Stimulated activated CD4-positive, alpha-beta T cell treated with anti-CD3 and anti-CD28 coated beads, Interleukin-15, amount 100 ng/mL, for 48 hours (primary cell): ENCODE results near the gene C1RL.

Experiments used
- DNase-seq, 2 donors: peaks; one replicate each; pipeline ENCODE4 v3.0.0-alpha.2; 2020; ENCODE audit warnings: low read depth in 2 of 2

Gene C1RL, protein sequence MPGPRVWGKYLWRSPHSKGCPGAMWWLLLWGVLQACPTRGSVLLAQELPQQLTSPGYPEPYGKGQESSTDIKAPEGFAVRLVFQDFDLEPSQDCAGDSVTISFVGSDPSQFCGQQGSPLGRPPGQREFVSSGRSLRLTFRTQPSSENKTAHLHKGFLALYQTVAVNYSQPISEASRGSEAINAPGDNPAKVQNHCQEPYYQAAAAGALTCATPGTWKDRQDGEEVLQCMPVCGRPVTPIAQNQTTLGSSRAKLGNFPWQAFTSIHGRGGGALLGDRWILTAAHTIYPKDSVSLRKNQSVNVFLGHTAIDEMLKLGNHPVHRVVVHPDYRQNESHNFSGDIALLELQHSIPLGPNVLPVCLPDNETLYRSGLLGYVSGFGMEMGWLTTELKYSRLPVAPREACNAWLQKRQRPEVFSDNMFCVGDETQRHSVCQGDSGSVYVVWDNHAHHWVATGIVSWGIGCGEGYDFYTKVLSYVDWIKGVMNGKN

DNA sequence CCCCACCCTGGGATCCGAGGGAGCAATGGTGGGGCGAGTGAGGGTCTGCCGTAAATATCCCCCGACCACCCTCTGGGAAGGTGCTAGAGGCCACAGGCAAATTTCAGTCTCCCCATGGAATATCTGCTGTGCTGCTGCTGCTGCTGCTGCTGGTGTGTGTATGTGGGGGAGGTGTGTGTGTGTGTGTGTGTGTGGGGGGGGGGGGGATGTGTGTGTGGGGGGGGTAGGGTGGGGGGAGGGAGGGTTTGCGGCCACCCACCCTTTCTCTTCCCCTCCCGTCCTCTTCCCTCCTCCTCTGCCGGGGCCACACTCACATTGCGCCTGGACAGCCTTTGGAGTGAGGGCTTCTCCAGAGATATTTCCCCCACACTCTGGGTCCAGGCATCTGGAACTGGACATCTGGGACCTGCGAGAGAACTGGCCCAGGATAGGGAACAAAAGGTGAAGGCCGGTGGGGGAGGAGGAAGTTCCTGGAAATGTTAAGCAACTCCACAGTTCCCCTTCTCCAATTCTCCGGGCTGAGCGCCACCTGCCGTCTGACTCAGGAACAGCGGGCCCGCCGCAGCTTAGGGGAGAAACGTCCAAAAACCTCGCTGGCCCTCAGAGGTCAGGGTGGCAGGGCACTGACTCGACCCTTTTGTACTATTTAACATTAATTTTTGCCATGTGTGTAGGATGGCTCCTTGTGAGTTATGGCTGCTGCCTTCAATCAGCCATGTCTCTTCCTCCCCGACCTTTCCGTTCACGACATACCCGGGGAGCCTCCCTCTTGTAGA lies at the start of gene C1RL:
TSS of gene C1RL (minus strand) at position 419 of the 776 bp plus-strand sequence. CDS start at position 385, 34 bp downstream.
- DNase-seq: peak; percentile 61 to 82

- DNase-seq: no peak
Measured at GRCh38 chr12:7157391-7157790, 48.4 kb upstream of the C1RL start.

- DNase-seq: no peak
Measured at GRCh38 chr12:7156259-7157197, 47.5 kb upstream of the C1RL start.

DNA sequence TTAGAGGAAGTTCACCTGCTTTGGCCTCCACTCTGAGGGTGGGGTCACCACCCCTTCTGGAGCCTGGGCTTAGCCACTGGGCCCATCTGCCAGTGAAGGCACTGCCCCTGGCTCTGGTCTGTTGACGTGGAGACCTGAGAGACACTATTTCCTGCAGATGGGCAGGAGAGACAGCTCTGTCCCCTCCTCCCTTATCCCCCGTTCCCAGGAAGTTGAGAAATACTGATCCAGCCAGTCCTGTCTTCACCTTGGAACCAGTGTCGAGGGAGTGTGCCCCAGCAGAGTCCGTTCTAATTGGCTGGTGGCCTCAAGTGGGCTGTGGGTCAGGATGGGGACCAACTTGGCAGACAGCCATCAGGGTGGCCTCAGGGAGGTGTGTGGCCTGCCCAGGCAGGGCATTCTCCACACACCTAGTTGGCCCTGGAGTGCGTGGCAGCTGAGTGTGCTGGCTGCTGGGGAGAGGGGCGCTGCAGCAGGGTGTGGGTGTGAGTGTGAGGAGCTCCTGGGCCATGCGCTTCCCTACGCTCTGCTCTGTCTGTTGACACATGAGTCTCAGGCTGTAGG lies 46.5 kb upstream of the C1RL start:
- DNase-seq: no peak

- DNase-seq: no peak
Measured at GRCh38 chr12:7154901-7155470, 46.0 kb upstream of the C1RL start.

- no peak for DNase-seq
Measured at GRCh38 chr12:7154042-7154441, 45.0 kb upstream of the C1RL start.

DNA sequence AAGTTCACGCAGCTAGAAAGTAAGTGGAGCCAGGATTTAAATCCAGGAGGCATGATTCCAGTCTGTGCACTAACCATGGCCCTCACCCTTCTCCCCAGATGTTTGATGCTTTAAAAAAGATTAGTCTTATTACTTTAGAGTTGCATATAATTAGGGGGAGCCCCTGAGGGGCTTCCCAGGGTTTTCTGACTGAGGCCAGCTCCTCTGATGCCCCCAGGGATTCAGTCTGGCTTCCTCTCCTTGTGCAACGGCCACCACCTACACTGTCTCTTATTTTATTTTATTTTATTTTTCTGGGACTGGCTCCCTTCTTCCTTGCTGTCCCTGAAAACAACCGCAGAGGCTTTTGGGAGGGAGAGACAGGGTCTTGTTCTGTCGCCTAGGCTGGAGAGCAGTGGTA lies 43.8 kb upstream of the C1RL start:
- DNase-seq: no peak

DNA sequence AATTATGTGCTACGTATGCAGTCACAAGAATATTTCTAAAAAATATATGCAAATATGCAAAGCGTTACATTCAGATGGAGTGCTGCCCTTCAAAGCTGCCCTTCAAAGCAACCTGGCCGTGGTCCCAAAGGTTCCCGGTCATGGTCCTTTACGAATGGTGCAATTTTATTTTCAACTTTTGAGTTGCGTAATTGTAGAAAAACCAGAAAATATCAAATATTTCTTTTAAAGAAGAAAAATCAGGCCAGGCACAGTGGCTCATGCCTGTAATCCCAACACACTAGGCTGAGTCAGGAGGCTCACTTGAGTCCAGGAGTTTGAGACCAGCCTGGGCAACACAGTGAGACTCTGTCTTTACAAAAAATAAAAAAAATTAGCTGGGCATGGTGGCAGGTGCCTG lies 42.5 kb upstream of the C1RL start:
- no peak for DNase-seq

- DNase-seq: no peak
Measured at GRCh38 chr12:7150841-7151240, 41.8 kb upstream of the C1RL start.

DNA sequence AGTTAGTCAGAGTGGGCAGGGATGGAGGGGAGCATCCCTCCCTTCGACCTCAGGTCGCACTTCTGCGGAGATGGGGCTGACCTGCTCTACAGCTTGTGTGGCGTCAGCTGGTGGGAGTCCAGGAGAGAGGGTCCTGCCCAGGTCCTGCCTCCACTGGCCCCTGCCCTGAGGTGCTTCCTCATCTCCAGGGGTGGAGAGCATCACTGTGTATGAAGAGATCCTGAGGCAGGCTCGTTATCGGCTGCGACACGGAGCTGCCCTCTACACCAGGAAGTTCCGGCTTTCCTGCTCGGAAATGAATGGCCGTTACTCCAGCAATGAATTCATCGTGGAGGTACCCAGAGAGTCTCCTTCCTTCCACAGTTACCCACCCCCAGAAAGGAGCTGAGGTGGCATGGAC lies 41.3 kb upstream of the C1RL start:
- no peak for DNase-seq

DNA sequence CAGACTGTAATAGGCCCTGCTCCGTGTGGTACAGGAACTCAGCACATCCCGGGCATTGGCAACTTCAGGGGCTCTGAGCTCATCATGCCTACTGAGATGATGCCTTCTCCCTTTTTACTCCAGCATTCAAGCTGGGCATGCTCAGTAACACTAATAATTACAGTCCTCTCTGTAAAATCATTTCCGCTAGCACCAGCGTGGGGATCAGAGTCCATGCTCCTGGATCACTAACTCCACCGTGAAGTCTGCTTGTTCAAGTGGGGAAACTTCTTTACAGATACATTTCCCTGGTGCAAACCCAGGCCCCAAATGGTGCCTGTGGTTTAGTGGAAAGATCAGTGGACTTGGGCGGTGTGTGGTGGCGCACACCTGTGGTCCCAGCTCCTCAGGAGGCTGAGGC lies 37.9 kb upstream of the C1RL start:
- DNase-seq: no peak

DNA sequence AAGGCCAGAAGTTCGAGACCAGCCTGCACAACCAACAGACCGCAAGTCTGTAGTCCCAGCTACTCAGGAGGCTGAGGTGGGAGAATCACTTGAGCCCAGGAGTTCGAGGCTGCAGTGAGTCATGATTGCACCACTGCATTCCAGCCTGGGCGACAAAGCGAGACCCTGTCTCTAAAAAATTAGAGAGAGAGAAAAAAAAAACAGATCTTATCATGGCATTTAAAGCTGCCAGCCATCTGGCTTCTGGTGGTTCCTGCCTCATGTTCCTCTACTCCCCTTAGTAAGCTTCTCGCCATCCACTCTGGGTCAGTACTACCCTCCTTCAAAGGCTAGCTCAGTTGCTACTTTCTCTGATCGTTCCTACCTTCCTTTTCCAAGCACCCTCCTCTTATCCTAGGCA lies 37.2 kb upstream of the C1RL start:
- DNase-seq: no peak

DNA sequence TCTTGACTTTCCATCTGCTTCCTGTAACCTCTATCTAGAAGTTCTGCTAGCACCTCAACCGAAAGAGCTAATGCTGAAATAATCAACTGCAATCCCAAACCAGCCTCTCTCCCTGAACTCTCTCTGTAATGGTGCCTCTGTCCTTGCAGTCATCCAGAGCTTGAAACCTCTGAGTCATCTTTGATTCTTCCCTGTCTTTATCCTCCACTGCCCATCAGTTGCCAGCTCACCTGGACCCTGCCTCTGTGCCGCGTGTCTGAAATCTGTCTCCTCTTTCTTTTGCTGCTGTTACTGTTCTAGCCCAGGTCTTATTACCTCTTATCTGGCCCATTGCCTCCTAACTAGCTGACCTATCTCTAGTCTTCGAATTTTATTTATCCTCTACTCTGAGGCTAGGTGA lies 36.7 kb upstream of the C1RL start:
- no peak for DNase-seq

DNA sequence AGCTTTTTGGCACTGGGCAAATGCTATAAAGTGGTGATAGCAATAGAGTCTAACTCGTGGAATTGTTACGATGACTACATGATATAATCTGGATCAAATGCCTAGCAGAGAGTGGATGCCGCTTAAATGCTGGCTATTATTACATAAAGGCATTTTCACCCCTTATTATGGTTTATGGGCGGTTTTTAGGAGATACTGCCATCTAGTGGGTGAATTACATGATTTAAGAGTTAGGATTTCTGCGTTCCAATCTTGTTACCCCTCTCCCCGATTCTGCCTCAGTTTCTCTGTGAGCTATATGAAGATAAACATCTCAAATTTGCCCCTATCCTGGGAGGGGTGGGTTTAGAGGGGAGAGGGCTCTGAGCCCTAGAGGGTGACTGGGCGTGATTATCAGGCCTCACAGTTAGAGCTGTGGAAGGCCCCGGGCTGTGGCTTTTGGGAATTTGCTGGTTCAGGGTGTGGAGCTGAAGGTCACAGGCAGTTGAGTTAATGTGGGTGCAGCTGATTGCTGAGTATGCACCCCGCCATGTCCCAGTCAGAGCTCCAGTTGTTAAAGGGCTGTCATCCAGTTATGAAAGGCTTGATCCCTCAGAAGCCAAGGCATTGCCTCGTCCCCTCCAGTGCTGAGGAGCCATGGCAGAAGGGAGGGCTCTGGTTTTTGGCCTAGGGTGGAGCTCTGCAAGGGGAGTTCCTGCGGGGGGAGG lies 35.6 kb upstream of the C1RL start:
- no peak for DNase-seq

DNA sequence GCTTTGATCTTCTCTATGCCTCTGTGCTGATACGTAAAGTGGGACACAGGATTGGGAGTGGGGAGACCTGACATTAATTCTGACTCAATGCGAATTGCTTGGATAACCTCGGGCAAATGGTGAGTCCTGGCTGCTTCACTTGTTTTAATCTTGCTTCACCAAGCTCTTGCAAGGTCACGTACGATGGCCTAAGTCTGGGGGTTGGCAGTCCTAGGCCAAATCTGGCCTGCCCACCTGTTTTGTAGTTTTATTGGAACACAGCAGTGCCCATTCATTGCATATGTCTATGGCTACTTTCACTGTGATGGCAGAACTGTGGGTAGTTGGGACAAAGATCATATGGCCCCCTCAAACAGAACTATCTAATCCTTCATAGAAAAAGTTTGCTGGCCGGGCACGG lies 34.5 kb upstream of the C1RL start:
- no peak for DNase-seq

DNA sequence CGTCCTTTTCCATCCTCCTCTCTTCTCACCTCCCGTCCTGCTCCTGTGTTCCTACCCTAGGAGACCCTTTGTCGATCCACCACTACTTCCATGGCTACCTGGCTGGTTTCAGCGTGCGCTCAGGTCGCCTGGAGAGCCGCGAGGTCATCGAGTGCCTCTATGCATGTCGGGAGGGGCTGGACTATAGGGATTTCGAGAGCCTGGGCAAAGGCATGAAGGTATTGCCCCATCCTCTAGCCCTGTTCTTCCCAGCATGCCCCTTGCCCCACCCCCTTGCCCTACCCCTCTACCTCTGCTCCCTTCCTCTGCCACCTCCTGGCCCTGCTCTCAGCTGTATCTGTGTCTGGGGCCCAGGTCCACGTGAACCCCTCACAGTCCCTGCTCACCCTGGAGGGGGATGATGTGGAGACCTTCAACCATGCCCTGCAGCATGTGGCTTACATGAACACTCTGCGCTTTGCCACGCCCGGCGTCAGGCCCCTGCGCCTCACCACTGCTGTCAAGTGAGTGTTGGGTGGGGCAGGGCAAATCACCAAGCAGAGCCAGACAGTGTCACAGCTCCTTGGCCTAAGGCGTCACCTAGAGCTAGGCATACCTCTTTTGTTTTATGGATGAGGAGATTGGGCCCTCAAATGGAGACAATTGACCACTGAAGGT lies 33.9 kb upstream of the C1RL start:
- DNase-seq: no peak

DNA sequence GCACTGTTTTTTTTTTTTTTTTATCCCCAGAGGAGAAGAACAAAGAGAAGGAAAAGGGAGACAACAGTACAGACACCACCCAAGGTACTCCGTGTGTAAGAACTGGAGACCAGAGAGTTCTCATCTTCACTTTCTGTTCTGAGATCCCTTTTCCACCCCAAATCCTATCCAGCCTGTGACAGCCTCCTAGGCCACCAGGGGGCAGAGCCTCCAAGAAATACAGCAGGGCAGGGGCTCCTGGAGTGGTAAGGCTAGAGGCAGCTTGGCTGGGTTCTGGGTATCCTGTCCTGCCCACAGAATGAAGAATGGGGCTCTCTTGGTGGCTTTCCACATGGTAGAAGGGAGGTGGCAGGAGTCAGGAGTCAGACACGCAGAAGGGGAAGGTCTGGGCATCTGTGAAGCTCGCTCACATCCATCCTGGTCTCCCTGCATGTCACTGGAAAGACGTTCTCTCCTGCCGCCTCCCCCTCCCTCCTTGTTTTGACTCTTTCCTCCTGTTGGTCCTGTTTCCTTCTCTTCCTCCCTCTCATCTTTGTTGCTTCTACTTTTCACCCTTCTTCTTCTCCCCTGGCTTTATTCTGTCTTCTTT lies 33.1 kb upstream of the C1RL start:
- DNase-seq: peak in 1 of 2 donors; percentile 47

DNA sequence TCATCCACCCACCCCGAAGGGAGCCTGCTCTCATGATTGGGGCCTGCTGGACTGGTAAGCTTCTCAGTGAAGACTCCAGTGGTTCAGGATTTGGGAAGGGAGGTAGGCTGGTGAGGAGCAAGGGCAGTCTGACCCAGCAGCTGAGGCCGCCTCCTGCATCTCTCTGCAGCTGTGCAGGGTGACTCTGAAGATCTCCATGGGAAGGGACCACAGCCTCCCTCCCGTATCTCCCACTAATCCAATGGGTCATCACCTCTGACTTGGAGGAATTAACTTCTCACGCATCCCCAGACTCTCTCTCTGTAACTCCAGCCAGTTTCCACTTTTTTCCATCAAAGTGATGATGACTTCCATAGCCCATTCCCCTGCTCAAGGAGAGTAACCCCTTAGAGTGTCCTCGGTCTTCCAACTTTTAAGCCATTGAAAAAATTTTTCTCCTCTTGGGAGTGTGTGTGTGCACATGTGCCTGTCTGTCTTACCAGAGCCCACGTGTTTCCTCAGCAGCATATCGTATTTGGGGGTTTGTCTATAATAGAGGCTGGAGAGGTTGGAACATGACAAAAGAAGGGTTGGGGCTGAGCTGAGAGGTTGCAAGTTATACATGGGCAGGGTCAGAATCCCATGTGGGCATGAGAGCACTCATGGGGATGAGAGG lies 32.5 kb upstream of the C1RL start:
- no peak for DNase-seq

- no peak for DNase-seq
Measured at GRCh38 chr12:7139200-7139599, 30.2 kb upstream of the C1RL start.
